DOHH2 (cell line): ENCODE results near the gene USP6.
"Not testable (repeated sequence)": the region's sequence is repeated elsewhere in the genome, so short reads cannot be mapped to it uniquely, and the experiment has no call there.

Source experiments
- CTCF ChIP-seq: fragments of 200-600 bp; sonication (generic); IDR thresholded peaks from one replicate; pipeline ENCODE4 v1.5.1; 2014; ENCODE audit warnings: antibody characterized with exemption, mild to moderate bottlenecking, low read depth, low read length; ENCODE audit not compliant: poor library complexity, severe bottlenecking
- EZH2phosphoT487 ChIP-seq: fragments of 200-600 bp; sonication (generic); IDR thresholded peaks from 2 replicates; pipeline ENCODE4 v1.6.1; 2017; ENCODE audit warnings: borderline replicate concordance, mild to moderate bottlenecking, antibody characterized with exemption, low read length, moderate library complexity, mixed read lengths

- TF ChIP-seq EZH2phosphoT487, CTCF: not testable (repeated sequence)
These were observed 21.0 kb downstream of the USP6 start for GRCh38 chr17:5136580-5137412.
